Measurements from ENCODE around the gene AHI1.
"Not testable (repeated sequence)": the region's sequence is repeated elsewhere in the genome, so short reads cannot be mapped to it uniquely, and the experiment has no call there.

The AHI1 gene

DNA sequence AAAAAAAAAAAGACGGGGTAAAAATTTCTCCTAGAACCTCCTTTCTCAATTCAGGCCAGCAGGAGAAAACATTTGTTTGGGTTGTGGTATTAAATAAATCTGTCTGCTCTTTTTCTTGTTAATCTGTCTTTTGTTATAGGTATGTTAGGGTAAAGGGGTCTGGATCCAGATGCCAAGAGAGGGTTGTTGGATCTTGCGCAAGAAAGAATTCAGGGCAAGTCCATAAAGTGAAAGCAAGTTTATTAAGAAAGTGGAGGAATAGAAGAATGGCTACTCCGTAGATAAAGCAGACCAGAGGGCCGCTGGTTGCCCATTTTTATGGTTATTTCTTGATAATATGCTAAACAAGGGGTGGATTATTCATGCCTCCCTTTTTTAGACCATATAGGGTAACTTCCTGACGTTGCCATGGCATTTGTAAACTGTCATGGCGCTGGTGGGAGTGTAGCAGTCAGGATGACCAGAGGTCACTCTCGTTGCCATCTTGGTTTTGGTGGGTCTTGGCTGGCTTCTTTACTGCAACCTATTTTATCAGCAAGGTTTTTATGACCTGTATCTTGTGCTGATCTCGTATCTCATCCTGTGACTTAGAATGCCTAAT, 251.0 kb downstream of the AHI1 start:
- not testable (repeated sequence) for H3K36me3 ChIP-seq (ENCODE audit: control insufficient read depth, insufficient read depth, low read length); H3K9ac ChIP-seq (ENCODE audit: low read depth, low read length); H3K4me3 ChIP-seq (ENCODE audit: low read depth, low read length); H3K9me3 ChIP-seq (ENCODE audit: control insufficient read depth, insufficient read depth, low read length); H3K27me3 ChIP-seq (ENCODE audit: control insufficient read depth, insufficient read depth, low read length)
- peaks cover 19% of the 10 kb centered on the region for H3K4me1 ChIP-seq (ENCODE audit: control insufficient read depth, insufficient read depth, low read length)

DNA sequence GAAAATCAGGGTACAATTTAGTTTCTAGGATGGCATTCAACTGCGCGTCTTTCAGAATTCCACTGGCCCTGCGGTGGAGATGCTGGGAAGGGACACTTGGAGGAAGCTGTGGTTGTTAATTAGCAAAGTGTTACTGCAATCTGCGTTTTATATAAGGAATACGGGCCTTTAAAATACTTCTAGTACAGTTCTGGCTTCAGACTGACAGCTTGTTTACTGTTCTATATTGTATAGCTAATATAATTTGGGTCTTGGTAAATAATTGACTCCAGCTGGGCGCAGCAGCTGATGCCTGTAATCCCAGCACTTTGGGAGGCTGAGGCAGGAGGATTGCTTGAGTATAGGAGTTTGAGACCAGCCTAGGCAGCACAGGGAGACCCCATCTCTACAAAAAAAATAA, 252.7 kb downstream of the AHI1 start:
- H3K9ac ChIP-seq (ENCODE audit: low read depth, low read length), result no peak overlapping the region
- no peaks in the 10 kb centered on the region for H3K9me3 ChIP-seq (ENCODE audit: control insufficient read depth, insufficient read depth, low read length)
- H3K27me3 ChIP-seq (ENCODE audit: control insufficient read depth, insufficient read depth, low read length), result no peaks in the 10 kb centered on the region
- no peak overlapping the region for H3K4me3 ChIP-seq (ENCODE audit: low read depth, low read length)
- peaks cover 4% of the 10 kb centered on the region for H3K4me1 ChIP-seq (ENCODE audit: control insufficient read depth, insufficient read depth, low read length)
- H3K36me3 ChIP-seq (ENCODE audit: control insufficient read depth, insufficient read depth, low read length), result no peaks in the 10 kb centered on the region

DNA sequence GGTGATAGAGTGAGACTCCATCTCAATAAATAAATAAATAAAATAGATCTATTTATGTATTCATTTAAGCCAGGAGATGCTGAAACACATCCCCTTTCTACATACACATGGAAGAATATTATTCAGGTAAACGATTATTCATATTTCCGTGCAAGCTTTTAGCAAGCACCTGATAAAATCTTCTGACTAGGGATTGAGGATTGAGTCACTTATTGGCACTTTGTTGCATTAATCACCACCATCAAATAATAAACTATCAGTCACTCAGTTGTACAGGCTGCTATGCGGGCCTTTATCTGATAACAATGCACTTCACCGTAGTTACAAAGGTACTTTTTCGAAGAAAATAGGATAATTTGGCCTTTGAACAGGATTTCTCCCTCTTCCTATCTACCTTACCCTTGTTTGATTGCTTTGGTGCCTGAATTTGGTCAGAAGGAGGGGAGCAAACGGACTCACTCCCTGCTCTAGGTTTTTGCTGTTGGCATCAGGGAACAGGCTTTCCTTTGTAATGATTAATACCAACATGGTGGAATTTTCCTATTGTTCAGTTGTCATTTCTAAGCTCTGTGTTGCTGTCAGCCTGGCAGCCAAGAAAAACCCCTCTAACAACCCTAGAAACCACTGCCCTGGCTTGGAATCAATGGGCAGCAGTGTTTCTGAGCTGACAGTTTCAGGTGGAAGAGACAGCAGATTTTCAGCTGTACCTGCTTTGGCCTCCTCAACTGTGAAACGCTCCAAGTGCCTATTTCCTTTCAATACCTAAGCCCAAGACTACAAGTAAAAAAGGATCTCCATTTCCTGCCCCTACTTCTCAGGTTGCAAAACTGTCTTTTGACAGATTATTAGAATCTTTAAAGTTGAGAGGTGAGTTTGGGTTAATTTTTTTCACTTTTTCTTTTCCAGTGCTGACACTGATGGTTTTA, 253.4 kb downstream of the AHI1 start:
- H3K4me3 ChIP-seq (ENCODE audit: low read depth, low read length), result no peak overlapping the region
- no peaks in the 10 kb centered on the region for H3K9me3 ChIP-seq (ENCODE audit: control insufficient read depth, insufficient read depth, low read length)
- H3K9ac ChIP-seq (ENCODE audit: low read depth, low read length), result no peak overlapping the region
- H3K27me3 ChIP-seq (ENCODE audit: control insufficient read depth, insufficient read depth, low read length), result no peaks in the 10 kb centered on the region
- no peaks in the 10 kb centered on the region for H3K4me1 ChIP-seq (ENCODE audit: control insufficient read depth, insufficient read depth, low read length)
- H3K36me3 ChIP-seq (ENCODE audit: control insufficient read depth, insufficient read depth, low read length), result no peaks in the 10 kb centered on the region

DNA sequence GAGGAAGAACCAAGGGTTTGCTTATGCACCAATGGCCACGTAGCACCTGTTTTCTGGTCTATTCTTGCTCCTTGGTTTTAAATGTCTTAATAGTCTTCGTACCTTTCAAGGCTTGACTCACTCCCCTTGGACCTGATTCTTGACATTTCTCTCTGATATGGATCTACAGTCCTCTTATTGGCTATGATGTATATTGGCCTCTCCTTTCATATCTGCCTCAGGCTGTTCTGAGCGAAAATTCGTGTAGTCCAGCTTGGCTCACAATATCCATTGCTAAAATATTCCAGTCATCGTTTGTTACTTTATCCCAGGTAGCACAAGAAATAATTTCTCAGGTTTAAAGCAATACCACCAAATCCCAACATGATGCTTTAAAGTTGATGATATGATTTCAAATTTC, 256.8 kb downstream of the AHI1 start:
- Histone ChIP-seq H3K27me3 (ENCODE audit: control insufficient read depth, insufficient read depth, low read length) (no peaks in the 10 kb centered on the region), H3K36me3 (ENCODE audit: control insufficient read depth, insufficient read depth, low read length) (no peaks in the 10 kb centered on the region), H3K9me3 (ENCODE audit: control insufficient read depth, insufficient read depth, low read length) (no peaks in the 10 kb centered on the region), H3K4me3 (ENCODE audit: low read depth, low read length) (no peak overlapping the region), H3K4me1 (ENCODE audit: control insufficient read depth, insufficient read depth, low read length) (no peaks in the 10 kb centered on the region), H3K9ac (ENCODE audit: low read depth, low read length) (no peak overlapping the region)

DNA sequence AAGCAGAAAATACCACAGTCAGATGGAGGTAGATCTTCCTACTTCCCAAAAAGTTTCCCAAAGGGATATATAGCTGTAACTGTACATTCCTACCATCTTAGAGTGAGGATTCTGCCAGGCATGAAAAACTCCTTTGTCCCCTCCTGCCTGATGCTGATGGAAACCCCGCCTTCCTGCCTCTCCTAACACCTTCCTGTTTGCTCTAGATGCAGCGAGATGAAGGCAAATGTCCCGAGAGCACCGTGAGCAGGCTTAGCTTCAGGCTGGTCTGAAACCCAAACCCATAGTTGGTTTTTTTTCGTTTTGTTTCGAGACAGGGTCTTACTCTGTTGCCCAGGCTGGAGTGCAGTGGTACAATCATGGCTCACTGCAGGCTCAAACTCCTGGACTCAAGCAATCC, 260.8 kb downstream of the AHI1 start:
- no peaks in the 10 kb centered on the region for H3K4me1 ChIP-seq (ENCODE audit: control insufficient read depth, insufficient read depth, low read length)
- no peaks in the 10 kb centered on the region for H3K9me3 ChIP-seq (ENCODE audit: control insufficient read depth, insufficient read depth, low read length)
- no peak overlapping the region for H3K9ac ChIP-seq (ENCODE audit: low read depth, low read length)
- H3K4me3 ChIP-seq (ENCODE audit: low read depth, low read length), result no peak overlapping the region
- H3K27me3 ChIP-seq (ENCODE audit: control insufficient read depth, insufficient read depth, low read length), result no peaks in the 10 kb centered on the region
- H3K36me3 ChIP-seq (ENCODE audit: control insufficient read depth, insufficient read depth, low read length), result no peaks in the 10 kb centered on the region

DNA sequence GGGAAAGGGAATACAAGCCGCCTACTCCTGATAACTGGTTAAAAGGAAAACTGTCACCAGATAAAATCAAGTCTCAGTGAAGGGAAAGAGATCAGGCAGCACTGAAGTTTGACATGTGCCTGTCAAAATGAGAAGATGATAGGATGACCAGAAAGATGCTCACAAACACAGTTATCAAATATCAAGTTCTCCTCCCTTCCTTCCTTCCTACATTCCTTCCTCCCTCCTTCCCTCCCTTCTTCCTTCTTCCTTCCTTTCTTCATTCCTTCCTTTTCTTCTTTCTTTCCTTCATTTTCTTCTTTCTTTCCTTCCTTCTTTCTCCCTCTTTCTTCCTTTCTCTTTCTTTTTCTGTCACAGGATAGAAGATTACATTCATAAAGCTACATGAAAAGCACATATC, 261.2 kb downstream of the AHI1 start:
- Histone ChIP-seq H3K9ac (ENCODE audit: low read depth, low read length) (no peak overlapping the region), H3K9me3 (ENCODE audit: control insufficient read depth, insufficient read depth, low read length) (no peaks in the 10 kb centered on the region), H3K36me3 (ENCODE audit: control insufficient read depth, insufficient read depth, low read length) (no peaks in the 10 kb centered on the region), H3K4me1 (ENCODE audit: control insufficient read depth, insufficient read depth, low read length) (no peaks in the 10 kb centered on the region), H3K4me3 (ENCODE audit: low read depth, low read length) (no peak overlapping the region), H3K27me3 (ENCODE audit: control insufficient read depth, insufficient read depth, low read length) (no peaks in the 10 kb centered on the region)

DNA sequence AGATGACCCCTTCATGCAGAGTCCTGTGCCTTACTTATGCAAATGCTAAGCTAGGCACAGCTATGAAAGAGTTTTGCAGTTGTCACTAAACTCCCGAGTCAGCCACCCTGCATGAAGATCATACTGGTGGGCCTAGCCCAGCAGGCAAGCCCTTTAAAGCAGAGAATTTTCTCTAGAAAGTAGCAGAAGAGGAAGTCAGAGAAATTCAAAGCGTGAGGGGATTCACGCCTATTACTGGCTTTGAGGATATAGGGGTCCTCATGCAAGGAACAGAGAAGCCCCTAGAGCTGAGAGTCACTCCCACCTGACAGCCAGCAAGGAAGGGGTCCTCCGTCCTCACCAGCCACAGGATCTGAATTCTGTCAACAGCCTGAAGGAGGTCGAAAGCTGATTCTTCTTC, 261.8 kb downstream of the AHI1 start:
- Histone ChIP-seq H3K36me3 (ENCODE audit: control insufficient read depth, insufficient read depth, low read length) (no peaks in the 10 kb centered on the region), H3K27me3 (ENCODE audit: control insufficient read depth, insufficient read depth, low read length) (no peaks in the 10 kb centered on the region), H3K4me1 (ENCODE audit: control insufficient read depth, insufficient read depth, low read length) (no peaks in the 10 kb centered on the region), H3K9ac (ENCODE audit: low read depth, low read length) (no peak overlapping the region), H3K9me3 (ENCODE audit: control insufficient read depth, insufficient read depth, low read length) (no peaks in the 10 kb centered on the region), H3K4me3 (ENCODE audit: low read depth, low read length) (no peak overlapping the region)

DNA sequence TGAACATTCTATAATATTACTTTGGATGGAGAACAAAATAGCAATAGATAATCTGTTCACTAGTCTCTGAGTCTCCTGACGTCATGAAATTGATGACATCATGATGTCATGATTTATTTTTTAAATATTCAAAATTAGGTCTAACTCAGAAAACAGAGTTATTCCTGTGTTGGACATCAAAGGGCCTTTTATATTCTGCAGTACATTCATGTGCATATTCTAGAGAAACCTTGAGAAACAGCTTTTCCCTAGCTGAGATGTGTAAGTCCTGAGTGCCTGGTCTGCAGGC, 263.1 kb downstream of the AHI1 start:
- Histone ChIP-seq H3K4me1 (ENCODE audit: control insufficient read depth, insufficient read depth, low read length) (no peaks in the 10 kb centered on the region), H3K36me3 (ENCODE audit: control insufficient read depth, insufficient read depth, low read length) (no peaks in the 10 kb centered on the region), H3K9me3 (ENCODE audit: control insufficient read depth, insufficient read depth, low read length) (no peaks in the 10 kb centered on the region), H3K27me3 (ENCODE audit: control insufficient read depth, insufficient read depth, low read length) (no peaks in the 10 kb centered on the region), H3K4me3 (ENCODE audit: low read depth, low read length) (no peak overlapping the region), H3K9ac (ENCODE audit: low read depth, low read length) (no peak overlapping the region)

DNA sequence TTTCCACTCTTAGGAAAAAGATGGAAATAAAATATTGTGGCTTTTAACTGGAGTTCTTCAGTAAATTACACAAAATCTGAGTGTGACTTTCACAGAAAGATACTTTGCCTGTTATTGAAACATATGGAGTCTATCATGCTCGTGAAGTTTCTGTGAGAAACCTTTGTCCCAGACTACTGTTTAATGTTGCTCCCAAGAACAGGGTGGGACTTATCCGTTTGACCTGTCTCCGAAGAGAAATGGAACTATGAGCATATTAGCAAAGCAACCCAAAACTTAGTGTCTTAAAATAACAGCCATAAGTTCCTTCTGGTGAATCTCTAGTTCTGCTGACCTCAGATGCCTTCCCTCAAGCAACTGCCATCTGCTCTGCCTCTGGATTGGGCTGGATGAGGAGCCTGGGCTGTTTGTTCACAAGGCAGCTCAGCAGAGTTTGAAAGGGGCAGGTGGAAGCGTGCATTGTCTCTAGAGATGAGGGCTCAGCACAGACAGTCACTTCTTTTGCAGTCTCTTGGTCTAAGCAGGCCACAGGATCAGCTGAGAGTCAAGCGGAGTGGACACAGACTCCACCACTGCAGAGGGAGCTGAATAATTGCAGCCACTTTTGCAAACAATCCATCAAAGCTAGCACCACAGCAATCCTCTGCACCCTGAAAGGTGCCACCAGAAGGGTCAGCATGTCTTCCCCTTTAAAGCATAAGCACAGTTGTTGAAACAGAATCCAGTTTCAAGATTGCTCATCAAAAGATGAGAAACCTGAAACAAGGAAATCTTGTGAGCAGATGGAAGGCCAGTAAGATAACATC, 263.7 kb downstream of the AHI1 start:
- Histone ChIP-seq H3K9ac (ENCODE audit: low read depth, low read length) (no peak overlapping the region), H3K36me3 (ENCODE audit: control insufficient read depth, insufficient read depth, low read length) (no peaks in the 10 kb centered on the region), H3K9me3 (ENCODE audit: control insufficient read depth, insufficient read depth, low read length) (no peaks in the 10 kb centered on the region), H3K4me3 (ENCODE audit: low read depth, low read length) (no peak overlapping the region), H3K27me3 (ENCODE audit: control insufficient read depth, insufficient read depth, low read length) (no peaks in the 10 kb centered on the region), H3K4me1 (ENCODE audit: control insufficient read depth, insufficient read depth, low read length) (no peaks in the 10 kb centered on the region)

Measured in iPS-15b (cell line).